Measurements from ENCODE around the gene BNC2.

DNA sequence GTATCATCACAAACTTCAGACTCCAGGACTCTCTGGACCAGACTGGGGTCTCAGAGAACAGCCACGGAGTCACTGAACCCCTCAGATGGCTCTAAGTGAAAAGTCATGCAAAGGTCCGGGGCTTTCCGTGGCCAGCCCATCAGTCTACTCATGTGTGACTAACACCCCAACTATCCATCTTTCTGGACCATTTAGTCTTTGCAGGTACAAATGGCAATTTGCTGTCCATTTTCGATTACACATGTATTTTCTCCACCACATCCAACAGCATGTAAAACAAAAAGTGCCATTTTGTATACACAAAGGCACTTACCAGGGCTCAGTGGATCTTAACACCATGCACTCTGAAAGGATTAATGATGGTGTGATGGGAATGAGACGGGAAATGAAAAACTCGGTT, 387.7 kb downstream of the BNC2 start:
- TF ChIP-seq, protein P1, sequence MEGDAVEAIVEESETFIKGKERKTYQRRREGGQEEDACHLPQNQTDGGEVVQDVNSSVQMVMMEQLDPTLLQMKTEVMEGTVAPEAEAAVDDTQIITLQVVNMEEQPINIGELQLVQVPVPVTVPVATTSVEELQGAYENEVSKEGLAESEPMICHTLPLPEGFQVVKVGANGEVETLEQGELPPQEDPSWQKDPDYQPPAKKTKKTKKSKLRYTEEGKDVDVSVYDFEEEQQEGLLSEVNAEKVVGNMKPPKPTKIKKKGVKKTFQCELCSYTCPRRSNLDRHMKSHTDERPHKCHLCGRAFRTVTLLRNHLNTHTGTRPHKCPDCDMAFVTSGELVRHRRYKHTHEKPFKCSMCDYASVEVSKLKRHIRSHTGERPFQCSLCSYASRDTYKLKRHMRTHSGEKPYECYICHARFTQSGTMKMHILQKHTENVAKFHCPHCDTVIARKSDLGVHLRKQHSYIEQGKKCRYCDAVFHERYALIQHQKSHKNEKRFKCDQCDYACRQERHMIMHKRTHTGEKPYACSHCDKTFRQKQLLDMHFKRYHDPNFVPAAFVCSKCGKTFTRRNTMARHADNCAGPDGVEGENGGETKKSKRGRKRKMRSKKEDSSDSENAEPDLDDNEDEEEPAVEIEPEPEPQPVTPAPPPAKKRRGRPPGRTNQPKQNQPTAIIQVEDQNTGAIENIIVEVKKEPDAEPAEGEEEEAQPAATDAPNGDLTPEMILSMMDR (IDR thresholded peaks at IDR 0.05): no peak
- no peak for TF ChIP-seq POLR2A (IDR thresholded peaks at IDR 0.05)

Data from Peyer's patch (tissue), 4 donors.